SU-DHL-6 (cell line): ENCODE results near the gene PELI3.

Experiments
- H2AFZ ChIP-seq: fragments of 200-600 bp; sonication (generic); 2 replicates; pipeline ENCODE4 v1.6.1; 2014; ENCODE audit warnings: low read depth, mild to moderate bottlenecking, moderate library complexity, mixed read lengths, antibody characterized with exemption, low read length; ENCODE audit not compliant: severe bottlenecking
- H3F3A ChIP-seq: fragments of 200-600 bp; shearing (Covaris generic); 2 replicates; pipeline ENCODE4 v1.6.0; 2016; ENCODE audit warnings: antibody characterized with exemption, mild to moderate bottlenecking; ENCODE audit not compliant: insufficient read depth
- H3K27ac ChIP-seq: fragments of 200-600 bp; sonication (generic); 2 replicates; pipeline ENCODE4 v1.5.1; 2016; ENCODE audit warnings: low read depth, mild to moderate bottlenecking, low read length, moderate library complexity, mixed read lengths
- H3K27me3 ChIP-seq: fragments of 200-600 bp; sonication (generic), shearing (Covaris generic); 2 replicates; pipeline ENCODE4 v1.6.0; 2014; ENCODE audit warnings: mild to moderate bottlenecking, low read length
- H3K36me3 ChIP-seq: fragments of 200-600 bp; sonication (generic); 2 replicates; pipeline ENCODE4 v1.6.1; 2014; ENCODE audit warnings: mild to moderate bottlenecking, low read length, mixed read lengths
- H3K4me2 ChIP-seq: fragments of 300-600, 200-600 bp; shearing (Covaris generic), sonication (generic); 2 replicates; pipeline ENCODE4 v1.6.0; 2014; ENCODE audit warnings: low read length, low read depth, mild to moderate bottlenecking; ENCODE audit not compliant: poor library complexity, severe bottlenecking
- H3K4me3 ChIP-seq: fragments of 200-600 bp; sonication (generic); 2 replicates; pipeline ENCODE4 v1.5.1; 2014; ENCODE audit warnings: antibody characterized with exemption, low read length, mild to moderate bottlenecking, mixed read lengths; ENCODE audit not compliant: insufficient read depth, poor library complexity, severe bottlenecking
- H3K79me2 ChIP-seq: fragments of 200-600 bp; sonication (generic); 2 replicates; pipeline ENCODE4 v1.6.1; 2014; ENCODE audit warnings: mild to moderate bottlenecking, low read length, moderate library complexity; ENCODE audit not compliant: insufficient read depth
- H3K9ac ChIP-seq: fragments of 200-600 bp; sonication (generic); 2 replicates; pipeline ENCODE4 v1.7.0; 2014; ENCODE audit warnings: mild to moderate bottlenecking, low read length
- H3K9me2 ChIP-seq: fragments of 200-600 bp; sonication (generic); replicated peaks from 2 replicates; pipeline ENCODE4 v1.6.1; 2014; ENCODE audit warnings: low read length; ENCODE audit not compliant: insufficient read depth
- H3K9me3 ChIP-seq: fragments of 200-600 bp; sonication (generic); 2 replicates; pipeline ENCODE4 v1.6.1; 2014; ENCODE audit warnings: low read length, mixed read lengths; ENCODE audit not compliant: insufficient read depth
- H4K20me1 ChIP-seq: fragments of 200-600 bp; sonication (generic); 2 replicates; pipeline ENCODE4 v1.6.1; 2014; ENCODE audit warnings: low read depth, mild to moderate bottlenecking, antibody characterized with exemption, low read length, moderate library complexity, mixed read lengths
- EZH2phosphoT487 ChIP-seq: fragments of 200-600 bp; sonication (generic), shearing (Covaris generic); conservative IDR thresholded peaks from 2 replicates; pipeline ENCODE4 v1.6.1; 2018; ENCODE audit warnings: mild to moderate bottlenecking, antibody characterized with exemption, low read length, moderate library complexity, mixed read lengths
- TF ChIP-seq, protein P1 (sequence below): fragments of 200-600 bp; sonication (generic); IDR thresholded peaks from one replicate; pipeline ENCODE4 v1.5.1; 2017; ENCODE audit warnings: antibody characterized with exemption, mild to moderate bottlenecking, low read length, moderate library complexity; ENCODE audit not compliant: insufficient read depth, poor library complexity, severe bottlenecking

PELI3 gene

DNA sequence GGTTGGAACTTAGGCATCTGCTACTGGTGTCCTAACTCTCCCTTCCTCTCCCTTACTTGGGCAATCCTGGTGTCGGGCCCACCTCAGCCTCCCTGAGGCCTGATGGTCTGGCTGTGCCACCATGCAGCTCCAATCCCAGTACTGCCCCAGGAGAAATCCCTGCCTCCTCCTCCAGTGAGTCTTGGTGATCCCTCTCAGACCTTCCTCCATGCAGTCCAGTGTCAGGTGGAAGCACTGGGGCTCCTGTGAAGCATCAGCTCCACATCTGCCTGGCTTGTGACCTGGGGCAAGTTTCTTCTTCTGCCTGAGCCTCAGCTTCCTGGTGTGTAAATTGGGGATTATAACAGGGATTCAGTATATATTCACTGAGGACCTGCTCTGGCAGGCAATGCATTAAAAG lies 1.8 kb upstream of the PELI3 start:
- no peaks in the 10 kb centered on the region for H3K9me3 ChIP-seq
- no peaks in the 10 kb centered on the region for H3K79me2 ChIP-seq
- no peak overlapping the region for H3K4me3 ChIP-seq
- H3K36me3 ChIP-seq: no peaks in the 10 kb centered on the region
- H3K9me2 ChIP-seq: no peaks in the 10 kb centered on the region
- no peak overlapping the region for H3K27ac ChIP-seq
- TF ChIP-seq, protein P1, sequence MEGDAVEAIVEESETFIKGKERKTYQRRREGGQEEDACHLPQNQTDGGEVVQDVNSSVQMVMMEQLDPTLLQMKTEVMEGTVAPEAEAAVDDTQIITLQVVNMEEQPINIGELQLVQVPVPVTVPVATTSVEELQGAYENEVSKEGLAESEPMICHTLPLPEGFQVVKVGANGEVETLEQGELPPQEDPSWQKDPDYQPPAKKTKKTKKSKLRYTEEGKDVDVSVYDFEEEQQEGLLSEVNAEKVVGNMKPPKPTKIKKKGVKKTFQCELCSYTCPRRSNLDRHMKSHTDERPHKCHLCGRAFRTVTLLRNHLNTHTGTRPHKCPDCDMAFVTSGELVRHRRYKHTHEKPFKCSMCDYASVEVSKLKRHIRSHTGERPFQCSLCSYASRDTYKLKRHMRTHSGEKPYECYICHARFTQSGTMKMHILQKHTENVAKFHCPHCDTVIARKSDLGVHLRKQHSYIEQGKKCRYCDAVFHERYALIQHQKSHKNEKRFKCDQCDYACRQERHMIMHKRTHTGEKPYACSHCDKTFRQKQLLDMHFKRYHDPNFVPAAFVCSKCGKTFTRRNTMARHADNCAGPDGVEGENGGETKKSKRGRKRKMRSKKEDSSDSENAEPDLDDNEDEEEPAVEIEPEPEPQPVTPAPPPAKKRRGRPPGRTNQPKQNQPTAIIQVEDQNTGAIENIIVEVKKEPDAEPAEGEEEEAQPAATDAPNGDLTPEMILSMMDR: no peak
- no peak for TF ChIP-seq EZH2phosphoT487
- peak overlapping the region; percentile 70 for H3K4me2 ChIP-seq
- peaks cover 10% of the 10 kb centered on the region for H3F3A ChIP-seq
- no peak overlapping the region for H2AFZ ChIP-seq
- no peaks in the 10 kb centered on the region for H4K20me1 ChIP-seq
- no peaks in the 10 kb centered on the region for H3K27me3 ChIP-seq
- no peak overlapping the region for H3K9ac ChIP-seq

DNA sequence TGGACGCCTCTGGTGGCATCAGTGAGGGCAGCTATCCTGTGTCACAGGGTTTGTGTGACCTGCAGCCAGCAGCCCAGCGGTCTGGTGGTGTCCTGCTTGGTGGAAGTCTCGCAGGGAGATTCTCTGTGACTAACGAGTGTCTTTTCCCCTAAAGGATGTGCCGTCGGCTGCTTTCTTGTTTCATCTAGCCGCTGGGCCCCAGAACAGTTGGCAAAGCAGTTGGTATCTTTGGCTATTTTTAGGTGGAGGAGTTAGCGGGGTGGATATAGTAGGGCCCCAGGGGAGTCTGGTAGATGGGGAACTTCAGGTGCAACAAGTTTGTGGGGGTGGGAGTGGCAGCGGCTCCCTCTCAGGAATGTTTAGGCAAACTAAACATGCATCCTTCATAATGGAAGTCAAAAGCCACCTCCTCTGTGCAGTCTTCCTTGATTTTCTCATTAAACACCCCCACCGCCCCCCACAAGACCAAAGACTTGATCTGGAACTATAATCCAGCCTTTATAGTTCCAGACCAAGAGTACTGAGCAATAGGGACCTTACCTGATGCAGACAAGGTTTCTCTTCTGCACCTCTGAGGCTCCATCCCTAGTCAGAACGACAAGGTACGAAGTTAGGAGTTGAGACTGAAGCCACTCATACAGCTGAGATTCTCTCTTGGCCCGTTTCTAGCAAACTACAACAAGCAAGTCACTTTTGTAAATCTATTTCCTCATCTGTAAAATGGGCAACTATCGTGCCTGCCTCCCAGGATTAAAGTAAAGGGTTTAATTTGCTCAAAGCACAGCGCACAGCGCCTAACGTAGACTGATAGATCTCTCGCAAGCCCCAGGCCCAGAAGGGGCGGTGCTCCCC lies 1.1 kb upstream of the PELI3 start:
- no peaks in the 10 kb centered on the region for H3K27me3 ChIP-seq
- no peaks in the 10 kb centered on the region for H4K20me1 ChIP-seq
- no peaks in the 10 kb centered on the region for H3K9me3 ChIP-seq
- H3K9me2 ChIP-seq: no peaks in the 10 kb centered on the region
- no peaks in the 10 kb centered on the region for H3K79me2 ChIP-seq
- TF ChIP-seq, protein P1: no peak
- no peaks in the 10 kb centered on the region for H3K36me3 ChIP-seq
- H2AFZ ChIP-seq: peak overlapping the region; percentile 94
- peak overlapping the region; percentile 38 for H3K4me3 ChIP-seq
- H3F3A ChIP-seq: peaks cover 10% of the 10 kb centered on the region
- H3K4me2 ChIP-seq: peak overlapping the region; percentile 70
- H3K9ac ChIP-seq: peak overlapping the region; percentile 49; the same call in 1 of the 2 replicates
- peak overlapping the region; percentile 32 for H3K27ac ChIP-seq

DNA sequence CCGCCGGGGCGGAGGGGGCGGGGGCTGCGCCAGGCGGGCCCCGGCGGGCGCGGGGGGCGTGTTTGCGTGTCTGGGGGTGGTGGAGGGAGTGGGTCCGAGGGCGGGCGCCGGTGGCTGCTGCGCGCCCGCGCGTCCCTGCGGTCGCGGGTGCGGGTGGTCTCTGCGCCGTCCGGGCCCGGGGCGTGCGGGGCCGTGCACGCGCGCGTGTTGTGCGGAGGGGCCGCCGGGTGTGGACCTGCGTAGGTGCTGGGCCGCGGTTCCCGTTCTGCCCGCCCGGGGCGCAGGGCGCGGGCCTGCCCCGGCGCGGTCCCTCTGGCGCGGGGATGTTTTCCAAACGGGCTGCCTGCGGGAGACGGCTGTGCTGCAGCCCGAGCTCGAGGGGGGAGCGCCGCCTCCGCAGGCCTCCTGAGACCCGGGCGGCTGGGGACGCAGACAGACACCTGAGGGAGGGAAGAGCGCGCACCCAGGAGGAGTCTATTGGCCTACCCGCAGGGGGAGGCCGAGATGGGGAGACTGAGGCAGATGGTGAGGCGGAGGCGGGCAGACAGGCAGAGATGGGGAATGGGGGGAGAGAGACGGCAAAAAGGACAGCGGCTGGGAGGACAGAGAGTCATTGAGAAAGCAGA lies 442 bp downstream of the PELI3 start:
- Histone ChIP-seq H2AFZ (no peak overlapping the region), H3K9ac (peak overlapping the region; percentile 49), H3K27ac (no peak overlapping the region), H3K36me3 (no peaks in the 10 kb centered on the region), H3F3A (peaks cover 10% of the 10 kb centered on the region), H3K27me3 (no peaks in the 10 kb centered on the region), H3K4me3 (peak overlapping the region; percentile 53), H3K9me2 (no peaks in the 10 kb centered on the region), H3K4me2 (peak overlapping the region; percentile 70), H3K9me3 (no peaks in the 10 kb centered on the region), H3K79me2 (no peaks in the 10 kb centered on the region), H4K20me1 (no peaks in the 10 kb centered on the region)
- TF ChIP-seq, protein P1: no peak
- no peak for TF ChIP-seq EZH2phosphoT487
